Germinal center (tissue), 1 donor: Measurements from ENCODE around the gene PDCD1LG2.
"Not testable (repeated sequence)": the region's sequence is repeated elsewhere in the genome, so short reads cannot be mapped to it uniquely, and the experiment has no call there.

Experiments
- DNase-seq: peaks from one replicate; pipeline ENCODE4 v3.0.0; 2012; ENCODE audit warnings: mixed read lengths, low spot score

The PDCD1LG2 gene

DNA sequence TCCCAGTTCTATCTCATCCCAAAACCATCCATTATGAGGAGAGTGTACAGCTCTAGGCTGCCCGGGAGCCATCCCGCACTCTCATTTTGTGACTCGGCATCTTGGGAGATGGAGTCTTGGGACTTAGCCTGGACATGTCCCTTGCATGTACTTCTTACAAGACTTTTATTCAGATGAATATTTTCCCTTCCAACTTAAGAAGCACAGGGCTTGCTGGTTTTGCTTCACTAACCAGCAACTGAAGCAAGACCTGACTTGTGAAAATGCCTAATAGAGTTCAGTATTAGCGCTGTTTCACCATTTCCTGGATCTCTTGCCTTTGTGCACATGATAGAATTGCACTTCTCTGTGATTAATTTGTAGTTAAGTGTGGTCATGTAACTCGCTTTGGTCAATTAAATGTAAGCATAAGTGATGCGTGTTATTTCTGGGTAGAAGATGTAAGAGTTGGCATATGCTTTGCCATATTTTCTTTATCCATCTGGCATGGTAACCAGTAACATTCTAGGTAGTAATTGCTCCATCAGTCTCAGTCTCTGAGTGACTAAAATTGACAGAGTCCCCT is 55.8 kb downstream of the PDCD1LG2 start:
- DNase-seq: no peak

DNA sequence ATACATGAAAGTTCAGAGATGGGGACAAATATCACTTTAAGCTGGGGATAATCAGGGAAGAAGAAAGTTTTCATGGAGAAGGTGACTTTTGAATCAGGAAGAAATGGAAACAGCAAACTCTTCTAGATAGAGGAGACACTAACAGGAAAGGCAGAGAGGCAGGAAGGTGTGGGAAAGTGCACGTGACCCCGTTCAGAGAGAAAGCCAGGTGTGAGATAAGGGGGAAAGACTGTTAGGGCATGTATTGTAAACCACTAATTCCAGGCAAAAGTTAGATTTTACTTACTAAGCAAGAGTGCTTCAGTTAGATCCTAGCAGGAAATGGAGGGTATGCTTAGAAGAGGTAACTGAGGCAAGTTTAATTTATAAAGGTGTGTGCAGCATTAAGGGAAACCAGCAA is 58.5 kb downstream of the PDCD1LG2 start:
- no peak for DNase-seq

DNA sequence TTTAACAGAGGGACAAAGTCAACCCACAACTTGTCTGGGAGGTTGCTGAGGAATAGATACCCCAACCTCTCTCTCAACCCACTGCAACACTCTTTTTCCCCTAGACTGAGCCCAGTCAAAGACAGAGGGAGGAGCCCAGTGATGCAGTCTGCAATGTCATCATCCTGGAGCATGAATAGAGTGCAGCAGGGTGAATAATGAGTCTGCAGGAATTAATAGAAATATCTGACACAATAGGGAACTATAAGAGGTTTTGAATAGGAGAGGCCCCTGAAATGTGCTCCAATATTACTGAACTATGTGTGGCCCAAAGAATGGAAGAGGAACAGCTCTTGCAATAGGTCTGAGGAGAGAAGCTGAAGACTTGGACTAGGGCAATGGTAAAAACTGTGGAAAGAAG is 59.1 kb downstream of the PDCD1LG2 start:
- no peak for DNase-seq

- DNase-seq: no peak
Observed at GRCh38 chr9:5569891-5570290, 59.6 kb downstream of the PDCD1LG2 start.

- no peak for DNase-seq
Observed at GRCh38 chr9:5571629-5572232, 61.4 kb downstream of the PDCD1LG2 start.

DNA sequence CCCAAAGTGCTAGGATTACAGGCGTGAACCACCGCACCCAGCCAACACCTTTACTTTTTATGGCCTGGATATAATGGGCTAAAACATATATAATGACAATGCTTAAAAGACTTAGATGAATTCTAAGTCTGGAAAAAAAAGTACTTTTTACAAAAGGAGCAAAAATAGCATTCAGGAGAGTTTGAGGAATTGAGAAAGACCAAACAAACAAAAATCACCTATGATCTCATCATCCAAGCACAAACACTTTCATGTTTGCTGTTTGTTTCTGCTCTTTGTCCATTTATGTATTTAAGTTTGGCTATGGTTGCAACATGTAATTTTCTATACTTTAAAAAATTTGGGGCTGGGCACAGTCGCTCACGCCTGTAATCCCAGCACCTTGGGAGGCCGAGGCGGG is 63.8 kb downstream of the PDCD1LG2 start:
- DNase-seq: no peak

- DNase-seq: no peak
Observed at GRCh38 chr9:5575000-5575399, 64.7 kb downstream of the PDCD1LG2 start.

GRCh38 chr9:5577225-5577624 is 66.9 kb downstream of the PDCD1LG2 start:
- no peak for DNase-seq

GRCh38 chr9:5578018-5578697 is 67.8 kb downstream of the PDCD1LG2 start:
- DNase-seq: no peak

- no peak for DNase-seq
Observed at GRCh38 chr9:5578698-5579085, 68.4 kb downstream of the PDCD1LG2 start.

GRCh38 chr9:5579881-5580280 is 69.5 kb downstream of the PDCD1LG2 start:
- no peak for DNase-seq

- no peak for DNase-seq
Observed at GRCh38 chr9:5580650-5581049, 70.3 kb downstream of the PDCD1LG2 start.

DNA sequence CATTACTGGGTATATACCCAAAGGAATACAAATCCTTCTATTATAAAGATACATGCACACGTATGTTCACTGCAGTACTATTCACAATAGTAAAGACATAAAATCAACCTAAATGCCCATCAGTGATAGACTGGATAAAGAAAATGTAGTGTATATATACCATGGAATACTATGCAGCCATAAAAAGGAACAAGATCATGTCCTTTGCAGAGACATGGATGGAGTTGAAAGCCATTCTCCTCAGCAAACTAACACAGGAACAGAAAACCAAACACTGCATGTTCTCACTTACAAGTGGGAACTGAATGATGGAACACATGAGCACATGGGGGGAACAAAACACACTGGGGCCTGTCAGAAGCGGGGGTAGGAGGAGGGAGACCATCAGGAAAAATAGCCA is 71.4 kb downstream of the PDCD1LG2 start:
- DNase-seq: not testable (repeated sequence)

DNA sequence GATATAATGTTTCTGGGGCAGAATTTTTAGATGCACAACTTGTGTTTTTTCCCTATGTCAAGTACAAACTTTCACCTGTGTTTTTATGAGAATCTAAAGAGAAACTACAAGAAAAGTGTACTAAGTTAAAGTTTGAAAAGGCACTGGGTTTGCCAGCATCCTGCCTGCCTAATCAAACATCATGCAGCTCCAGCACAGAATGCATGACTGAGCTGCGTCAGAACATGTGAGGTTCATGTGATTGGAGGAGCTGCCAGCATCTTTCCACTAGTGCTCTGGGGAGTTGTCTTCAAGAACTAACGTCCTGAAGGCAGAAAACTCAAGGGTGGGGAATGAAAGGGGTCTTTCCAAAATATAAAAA is 72.5 kb downstream of the PDCD1LG2 start:
- peak; percentile 49 for DNase-seq

- no peak for DNase-seq
Observed at GRCh38 chr9:5586391-5586802, 76.1 kb downstream of the PDCD1LG2 start.

- DNase-seq: no peak
Observed at GRCh38 chr9:5587024-5587423, 76.7 kb downstream of the PDCD1LG2 start.

DNA sequence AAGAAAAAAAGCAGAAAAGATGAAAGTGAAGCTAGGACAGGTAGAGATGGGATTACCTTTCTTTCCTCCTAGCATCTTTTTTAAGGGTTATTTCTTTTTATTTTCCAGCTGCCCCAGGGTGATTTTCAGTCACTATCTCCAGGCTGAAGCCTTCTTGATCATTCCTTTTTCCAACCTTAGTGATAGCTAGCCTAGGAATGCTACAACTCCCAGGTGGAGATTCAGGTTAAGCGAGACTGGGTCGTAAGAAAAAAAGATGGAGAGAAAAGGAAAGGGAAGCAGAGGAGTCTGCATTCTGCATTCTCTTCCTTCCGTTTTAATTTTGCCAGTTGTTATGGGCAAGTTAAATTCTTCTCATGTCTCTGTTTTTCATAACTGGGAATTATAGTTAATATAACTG is 81.9 kb downstream of the PDCD1LG2 start:
- no peak for DNase-seq

DNA sequence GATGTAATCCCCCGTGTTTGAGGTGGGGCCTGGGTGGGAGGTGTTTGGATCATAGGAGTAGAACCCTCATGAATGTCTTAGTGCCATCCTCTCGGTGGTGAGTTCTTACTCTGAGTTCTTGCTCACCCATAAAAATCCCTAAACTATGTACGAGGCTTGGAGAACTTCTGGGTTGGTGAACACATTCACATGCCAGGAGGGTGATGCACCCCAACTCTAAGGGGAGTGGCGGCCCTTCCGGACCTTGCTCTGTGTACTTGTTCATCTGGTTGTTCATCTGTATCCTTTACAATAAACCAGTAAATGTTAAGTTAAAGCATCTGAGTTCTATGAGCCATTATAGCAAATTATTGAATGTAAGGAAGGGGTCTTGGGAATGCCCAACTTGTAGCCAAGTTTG is 82.6 kb downstream of the PDCD1LG2 start:
- DNase-seq: no peak

DNA sequence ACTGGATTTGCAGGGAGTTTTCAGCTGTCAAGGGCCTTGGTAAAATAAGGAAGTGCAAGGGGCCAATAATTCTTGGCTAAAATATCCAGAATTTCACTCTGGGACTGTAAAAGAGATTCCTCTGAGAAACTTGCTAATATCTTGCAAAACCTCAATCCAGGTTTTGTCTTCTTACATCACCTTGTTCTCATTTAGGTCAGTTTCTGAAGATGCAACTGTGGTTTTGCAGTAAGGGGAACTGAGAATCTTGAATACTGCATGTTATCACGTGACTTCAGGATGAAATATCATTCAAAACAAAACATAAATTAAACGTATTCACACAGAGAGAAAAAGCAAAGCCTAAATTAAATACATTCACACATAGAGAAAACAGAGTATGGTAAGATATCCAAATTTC is 83.6 kb downstream of the PDCD1LG2 start:
- DNase-seq: peak; percentile 38

- DNase-seq: no peak
Observed at GRCh38 chr9:5596173-5596572, 85.8 kb downstream of the PDCD1LG2 start.

DNA sequence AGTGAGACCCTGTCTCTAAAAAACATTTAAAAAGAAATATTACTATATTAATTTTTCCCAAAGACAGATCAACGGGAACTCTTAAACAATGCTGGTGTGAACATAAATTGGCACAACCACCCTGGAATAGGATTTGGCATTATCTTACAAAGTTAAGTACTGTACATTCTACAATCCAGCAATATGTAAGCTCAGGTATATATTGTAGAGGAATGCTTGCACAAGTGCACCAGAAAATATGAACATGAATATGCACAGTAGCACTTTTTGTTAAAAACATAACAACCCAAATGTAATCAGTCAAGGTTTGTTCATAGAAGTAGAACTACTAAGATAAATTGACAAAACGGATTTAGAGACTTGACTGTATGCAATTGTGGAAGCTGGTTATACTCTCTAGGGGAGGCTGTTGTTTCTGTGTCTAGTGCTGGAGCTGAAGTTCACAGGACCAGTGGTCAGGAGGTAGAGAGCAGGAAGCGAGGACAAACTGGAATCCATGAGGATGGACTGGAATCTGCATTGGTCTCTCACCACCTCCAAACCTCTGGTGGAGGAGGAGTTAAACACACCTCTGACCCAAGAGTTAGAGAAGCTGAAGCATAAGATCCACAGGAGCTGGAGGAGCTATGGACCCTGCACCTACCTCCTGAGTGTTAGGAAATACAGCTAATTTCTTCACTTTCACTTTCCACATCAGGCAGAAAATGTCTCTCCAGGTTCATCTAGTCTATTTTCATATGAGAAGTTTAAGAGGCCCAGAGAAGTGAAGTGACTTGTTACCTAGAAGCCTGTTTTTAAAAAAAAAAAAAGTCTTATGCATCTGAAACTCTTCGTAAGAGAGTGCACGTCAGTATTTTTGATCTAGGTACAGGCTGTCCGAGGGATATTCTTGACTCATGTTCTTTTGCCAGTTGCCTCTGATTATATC is 98.2 kb downstream of the PDCD1LG2 start:
- no peak for DNase-seq

GRCh38 chr9:5609226-5609596 is 98.9 kb downstream of the PDCD1LG2 start:
- no peak for DNase-seq

DNA sequence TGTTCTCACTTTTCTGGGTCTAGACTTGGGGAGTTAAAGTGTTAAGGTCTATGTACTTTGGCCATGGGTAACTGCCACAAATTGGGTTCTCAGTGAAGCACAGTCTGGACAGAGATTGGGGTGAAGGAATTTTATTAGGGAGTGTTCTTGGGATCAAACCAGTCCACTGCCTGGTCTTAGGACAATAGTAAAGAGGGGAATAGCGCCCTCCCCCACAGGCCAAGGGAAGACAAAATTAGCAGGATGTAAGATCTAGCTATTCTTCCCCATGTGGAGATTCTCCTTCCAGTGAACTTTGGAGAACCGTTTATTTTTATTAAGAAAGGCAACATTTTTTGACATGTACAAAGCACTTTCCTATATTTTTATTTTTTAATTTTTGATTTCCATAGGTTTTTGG is 100.2 kb downstream of the PDCD1LG2 start:
- no peak for DNase-seq
